A673 (cell line): ENCODE measurements around the gene PHKA2. TPM values are rescaled to one million over a fixed set of nuclear protein-coding genes. Genes with fewer than 3 reads are reported as not detected.

Experiments used
- BruUV-seq: library from RNA; stranded (reverse); fragments of 400-500 nt; replicated peaks from 2 replicates; lab custom pipeline; 2021; lab: Mats Ljungman, UMichigan
- CTCF ChIA-PET: fragments of 300-600 bp; sonication (Branson Sonifier 250); formaldehyde crosslinking; loops from one replicate; lab custom pipeline; 2022; ENCODE audit warnings: antibody characterized with exemption; lab: Charles Lee
- POLR2A ChIA-PET: fragments of 300-600 bp; sonication (Branson Sonifier 250); formaldehyde crosslinking; loops from one replicate; lab custom pipeline; 2022; ENCODE audit warnings: antibody characterized with exemption; ENCODE audit not compliant: low non-redundant PET; lab: Charles Lee
- DNase-seq: peaks from one replicate; pipeline ENCODE4 v3.0.0-alpha.2; 2015; ENCODE audit warnings: low spot score
- H3K27ac ChIP-seq: fragments of 200-600 bp; sonication (generic); 2 replicates; pipeline ENCODE4 v1.5.1; 2016; ENCODE audit warnings: mixed run types, low read depth, mild to moderate bottlenecking, mixed read lengths, antibody characterized with exemption, low read length; ENCODE audit not compliant: poor library complexity, severe bottlenecking
- H3K27me3 ChIP-seq: fragments of 200-600 bp; sonication (generic); replicated peaks from 2 replicates; pipeline ENCODE4 v1.6.1; 2017; ENCODE audit warnings: mixed run types, low read depth, mild to moderate bottlenecking, mixed read lengths, antibody characterized with exemption, low read length; ENCODE audit not compliant: insufficient read depth, poor library complexity
- H3K36me3 ChIP-seq: fragments of 200-600 bp; sonication (generic); 2 replicates; pipeline ENCODE4 v1.6.1; 2016; ENCODE audit warnings: mixed run types, mild to moderate bottlenecking, mixed read lengths, antibody characterized with exemption, low read length; ENCODE audit not compliant: insufficient read depth, poor library complexity, severe bottlenecking
- H3K4me1 ChIP-seq: fragments of 200-600 bp; sonication (generic); 2 replicates; pipeline ENCODE4 v1.6.1; 2017; ENCODE audit warnings: mixed run types, mild to moderate bottlenecking, mixed read lengths, antibody characterized with exemption, low read length; ENCODE audit not compliant: insufficient read depth, poor library complexity, severe bottlenecking
- H3K4me3 ChIP-seq: fragments of 200-600 bp; sonication (generic); 2 replicates; pipeline ENCODE4 v1.5.1; 2016; ENCODE audit warnings: low read depth, mixed run types, mild to moderate bottlenecking, mixed read lengths, low read length; ENCODE audit not compliant: poor library complexity, severe bottlenecking
- H3K9me3 ChIP-seq: fragments of 200-600 bp; sonication (generic); 2 replicates; pipeline ENCODE4 v1.6.1; 2016; ENCODE audit warnings: mixed run types, low read depth, mild to moderate bottlenecking, mixed read lengths, antibody characterized with exemption, low read length; ENCODE audit not compliant: poor library complexity, severe bottlenecking
- EZH2 ChIP-seq: fragments of 200-600 bp; sonication (generic); IDR thresholded peaks from 2 replicates; pipeline ENCODE4 v1.6.1; 2017; ENCODE audit warnings: borderline replicate concordance, low read depth, mild to moderate bottlenecking, mixed read lengths, antibody characterized with exemption, low read length; ENCODE audit not compliant: poor library complexity, severe bottlenecking
- intact Hi-C: fragments of 100-400 bp; cut with micrococcal nuclease; formaldehyde crosslinking; loops from one replicate; pipeline ENCODE4 v1.10.0; 2022; ENCODE audit not compliant: unreplicated experiment
- total RNA-seq: library from RNA; stranded (reverse); gene quantifications from 2 replicates; pipeline ENCODE4 v1.2.3, GENCODE V29; 2021
- TF ChIP-seq, protein P1 (sequence below): fragments of 300-800, 200-600 bp; sonication (generic); conservative IDR thresholded peaks from 2 replicates; pipeline ENCODE4 v1.5.1; 2017; ENCODE audit warnings: low read depth, mild to moderate bottlenecking, antibody characterized with exemption, low read length, moderate library complexity, mixed read lengths

PHKA2 gene
- total RNA-seq, 1 experiment from 2014 or later, result 31.4 TPM

DNA sequence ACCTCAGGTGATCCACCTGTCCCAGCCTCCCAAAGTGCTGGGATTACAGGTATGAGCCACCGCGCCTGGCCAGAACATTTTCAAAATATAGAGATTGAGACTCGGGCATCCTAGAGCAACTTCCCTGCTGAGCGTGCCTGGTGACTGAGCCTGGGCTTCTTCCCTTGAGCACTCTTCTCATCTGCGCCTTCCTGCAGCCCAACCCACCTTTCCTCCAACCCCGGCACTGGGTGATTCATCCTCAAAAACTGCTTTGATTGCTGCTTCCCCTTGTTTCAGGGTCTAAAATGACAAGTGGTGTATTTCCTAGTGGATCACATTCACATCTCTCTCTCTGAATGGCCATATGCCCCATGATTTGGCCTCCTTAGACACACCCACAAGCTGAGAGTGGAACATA, 37.8 kb downstream of the PHKA2 start:
- Histone ChIP-seq H3K9me3 (no peaks in the 10 kb centered on the region), H3K27me3 (no peaks in the 10 kb centered on the region), H3K4me3 (no peak overlapping the region), H3K4me1 (no peaks in the 10 kb centered on the region), H3K27ac (no peak overlapping the region), H3K36me3 (no peaks in the 10 kb centered on the region)
- POLR2A ChIA-PET, result no interaction called here
- no TSS peak for BruUV-seq
- intact Hi-C loops, result no loop called here
- DNase-seq, result no peak
- TF ChIP-seq, protein P1, sequence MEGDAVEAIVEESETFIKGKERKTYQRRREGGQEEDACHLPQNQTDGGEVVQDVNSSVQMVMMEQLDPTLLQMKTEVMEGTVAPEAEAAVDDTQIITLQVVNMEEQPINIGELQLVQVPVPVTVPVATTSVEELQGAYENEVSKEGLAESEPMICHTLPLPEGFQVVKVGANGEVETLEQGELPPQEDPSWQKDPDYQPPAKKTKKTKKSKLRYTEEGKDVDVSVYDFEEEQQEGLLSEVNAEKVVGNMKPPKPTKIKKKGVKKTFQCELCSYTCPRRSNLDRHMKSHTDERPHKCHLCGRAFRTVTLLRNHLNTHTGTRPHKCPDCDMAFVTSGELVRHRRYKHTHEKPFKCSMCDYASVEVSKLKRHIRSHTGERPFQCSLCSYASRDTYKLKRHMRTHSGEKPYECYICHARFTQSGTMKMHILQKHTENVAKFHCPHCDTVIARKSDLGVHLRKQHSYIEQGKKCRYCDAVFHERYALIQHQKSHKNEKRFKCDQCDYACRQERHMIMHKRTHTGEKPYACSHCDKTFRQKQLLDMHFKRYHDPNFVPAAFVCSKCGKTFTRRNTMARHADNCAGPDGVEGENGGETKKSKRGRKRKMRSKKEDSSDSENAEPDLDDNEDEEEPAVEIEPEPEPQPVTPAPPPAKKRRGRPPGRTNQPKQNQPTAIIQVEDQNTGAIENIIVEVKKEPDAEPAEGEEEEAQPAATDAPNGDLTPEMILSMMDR, result no peak
- TF ChIP-seq EZH2, result no peak
- CTCF ChIA-PET, result no interaction called here

DNA sequence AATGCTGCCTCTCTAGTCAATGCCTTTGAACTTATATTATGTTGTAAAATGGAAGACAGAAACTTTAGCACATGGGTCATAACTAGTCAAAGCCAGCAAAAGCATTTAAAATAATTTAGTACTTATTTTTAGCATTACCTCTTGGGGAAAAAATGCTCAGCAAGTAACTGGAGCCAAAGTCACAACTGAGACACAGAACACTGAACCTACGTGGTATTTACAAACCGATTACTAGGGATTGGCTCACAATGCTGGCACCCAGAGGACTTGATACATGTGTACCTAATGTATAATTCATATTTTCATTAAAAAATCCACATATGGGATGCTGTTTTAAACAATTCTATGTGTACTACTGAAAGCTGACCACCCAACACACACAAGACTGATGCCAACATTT, 38.4 kb downstream of the PHKA2 start:
- TF ChIP-seq, protein P1, result no peak
- no peak for TF ChIP-seq EZH2
- POLR2A ChIA-PET, result no interaction called here
- no peak overlapping the region for H3K4me3 ChIP-seq

DNA sequence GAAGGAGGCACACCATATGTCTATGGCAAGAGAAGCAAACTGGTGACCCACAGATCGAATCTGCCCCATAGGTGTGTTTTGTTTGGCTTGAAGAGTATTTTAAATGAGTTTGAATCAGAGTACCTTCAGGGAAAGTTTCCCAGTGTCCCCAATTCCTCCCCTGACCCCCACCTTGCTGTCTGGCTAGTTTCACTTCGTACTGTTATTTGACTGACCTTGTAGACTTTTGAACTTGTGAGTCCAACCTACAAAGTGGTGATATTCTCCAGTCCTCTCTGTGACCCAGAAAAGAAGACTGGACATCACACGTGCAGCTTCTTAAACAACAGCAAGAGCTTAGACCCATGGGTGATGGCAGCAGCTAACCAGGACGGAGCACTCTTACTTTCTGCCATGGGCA, 39.4 kb downstream of the PHKA2 start:
- intact Hi-C loops, result no loop called here
- DNase-seq, result no peak
- H3K27ac ChIP-seq, result no peak overlapping the region
- no peaks in the 10 kb centered on the region for H3K4me1 ChIP-seq
- H3K9me3 ChIP-seq, result no peaks in the 10 kb centered on the region
- CTCF ChIA-PET, result no interaction called here
- H3K27me3 ChIP-seq, result no peaks in the 10 kb centered on the region
- no peak overlapping the region for H3K4me3 ChIP-seq
- POLR2A ChIA-PET, result no interaction called here
- H3K36me3 ChIP-seq, result no peaks in the 10 kb centered on the region
- TF ChIP-seq, protein P1, result no peak
- BruUV-seq, result no TSS peak

More for the DNA sequence above, 38.4 kb downstream of the PHKA2 start:
- intact Hi-C loops, result no loop called here
- H3K27me3 ChIP-seq, result no peaks in the 10 kb centered on the region
- H3K36me3 ChIP-seq, result no peaks in the 10 kb centered on the region
- DNase-seq, result no peak
- BruUV-seq, result no TSS peak
- no peaks in the 10 kb centered on the region for H3K4me1 ChIP-seq
- H3K9me3 ChIP-seq, result no peaks in the 10 kb centered on the region
- CTCF ChIA-PET, result no interaction called here
- H3K27ac ChIP-seq, result no peak overlapping the region
